NT2/D1 (cell line): ENCODE measurements around the gene SPCS2.
"Not testable (repeated sequence)": the region's sequence is repeated elsewhere in the genome, so short reads cannot be mapped to it uniquely, and the experiment has no call there.

Source experiments
- DNase-seq: peaks from one replicate; pipeline ENCODE4 v3.0.0-alpha.2; 2011; ENCODE audit warnings: low read depth, low spot score
- H3K27me3 ChIP-seq: 2 replicates; pipeline ENCODE4 v1.6.0; 2011; ENCODE audit warnings: mild to moderate bottlenecking; ENCODE audit not compliant: insufficient read length, insufficient read depth
- H3K36me3 ChIP-seq: 2 replicates; pipeline ENCODE4 v1.6.1; 2011; ENCODE audit warnings: mild to moderate bottlenecking, low read length, mixed read lengths; ENCODE audit not compliant: insufficient read depth, insufficient read length
- H3K4me1 ChIP-seq: 2 replicates; pipeline ENCODE4 v1.5.1; 2011; ENCODE audit not compliant: insufficient read depth, insufficient read length
- H3K4me3 ChIP-seq: 2 replicates; pipeline ENCODE4 v1.5.1; 2011; ENCODE audit warnings: low read depth; ENCODE audit not compliant: insufficient read length
- H3K9ac ChIP-seq: 2 replicates; pipeline ENCODE4 v1.6.0; 2011; ENCODE audit warnings: low read depth; ENCODE audit not compliant: insufficient read length
- H3K9me3 ChIP-seq: 2 replicates; pipeline ENCODE4 v1.5.1; 2011; ENCODE audit warnings: mild to moderate bottlenecking, low read length; ENCODE audit not compliant: insufficient read depth
- SUZ12 ChIP-seq: IDR thresholded peaks from 2 replicates; pipeline ENCODE4 v1.6.1; 2011; ENCODE audit not compliant: insufficient read length, insufficient read depth; ENCODE audit errors: extremely low read depth
- YY1 ChIP-seq: IDR thresholded peaks from 2 replicates; pipeline ENCODE4 v1.6.1; 2011; ENCODE audit not compliant: insufficient read length, insufficient read depth
- ZNF274 ChIP-seq: IDR thresholded peaks from 2 replicates; pipeline ENCODE4 v1.6.1; 2011; ENCODE audit warnings: mild to moderate bottlenecking, low read depth, low read length

The SPCS2 gene

GRCh38 chr11:74988541-74989259, 39.6 kb downstream of the SPCS2 start, which contains the start of gene NEU3:
TSS of gene NEU3 (plus strand) at chr11:74988933. CDS start at chr11:74989061, 128 bp downstream.
- H3K27me3 ChIP-seq: no peaks in the 10 kb centered on the region
- no peaks in the 10 kb centered on the region for H3K4me1 ChIP-seq
- peaks cover 3% of the 10 kb centered on the region for H3K36me3 ChIP-seq
- TF ChIP-seq YY1 (no peak), ZNF274 (no peak), SUZ12 (no peak)
- peak within 1 kb of the TSS; percentile 71 for H3K4me3 ChIP-seq
- peak within 1 kb of the TSS; percentile 85 for H3K9ac ChIP-seq
- DNase-seq: peak; percentile 61
- H3K9me3 ChIP-seq: no peaks in the 10 kb centered on the region

DNA sequence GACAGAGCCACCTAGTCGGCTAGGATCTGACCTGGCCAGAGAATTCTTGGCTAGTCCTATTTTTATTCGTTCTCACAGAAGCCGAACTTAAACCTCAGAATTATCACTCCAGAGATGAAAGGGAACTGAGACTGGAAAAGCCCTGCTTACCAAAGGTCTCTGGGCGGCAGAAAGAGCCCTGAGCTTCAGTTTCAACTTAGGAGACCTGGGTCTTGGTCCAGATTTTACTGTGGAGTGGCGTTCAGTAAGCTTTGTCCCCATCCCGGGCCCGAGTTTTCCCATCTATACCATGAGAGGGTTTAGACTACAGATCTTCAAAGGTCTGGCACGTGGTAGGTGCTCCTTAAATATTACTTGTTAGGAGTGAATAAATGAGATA, 40.2 kb downstream of the SPCS2 start:
- H3K4me1 ChIP-seq: no peaks in the 10 kb centered on the region
- H3K9me3 ChIP-seq: no peaks in the 10 kb centered on the region
- peak overlapping the region; percentile 85 for H3K9ac ChIP-seq
- H3K36me3 ChIP-seq: peaks cover 3% of the 10 kb centered on the region
- H3K4me3 ChIP-seq: peak overlapping the region; percentile 71
- H3K27me3 ChIP-seq: no peaks in the 10 kb centered on the region
- no peak for DNase-seq
- TF ChIP-seq ZNF274 (no peak), SUZ12 (no peak), YY1 (no peak)

- not testable (repeated sequence) for H3K27me3 ChIP-seq, H3K4me3 ChIP-seq, H3K9me3 ChIP-seq, H3K9ac ChIP-seq, H3K4me1 ChIP-seq, DNase-seq
- peaks cover 11% of the 10 kb centered on the region for H3K36me3 ChIP-seq
Measured at GRCh38 chr11:74990150-74990549, 41.1 kb downstream of the SPCS2 start.

- peaks cover 18% of the 10 kb centered on the region for H3K36me3 ChIP-seq
Measured at GRCh38 chr11:74990941-74991340, 41.9 kb downstream of the SPCS2 start.

DNA sequence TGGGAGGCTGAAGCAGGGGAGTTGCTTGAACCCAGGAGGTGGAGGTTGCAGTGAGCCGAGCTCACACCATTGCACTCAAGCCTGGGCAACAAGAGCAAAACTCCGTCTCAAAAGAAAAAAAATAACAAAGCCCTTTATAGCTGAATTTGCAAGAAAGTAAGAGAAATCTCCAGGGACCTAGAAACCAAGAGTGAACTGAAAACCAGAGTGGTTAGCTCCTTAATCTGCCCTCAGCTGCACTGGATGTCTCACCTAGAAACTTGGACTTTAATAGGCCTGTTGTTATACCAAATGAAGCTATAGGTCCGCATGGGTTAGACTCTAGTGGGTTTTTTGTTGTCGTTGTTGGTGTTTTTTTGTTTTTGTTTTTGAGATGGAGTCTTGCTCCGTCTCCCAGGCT, 43.8 kb downstream of the SPCS2 start:
- Histone ChIP-seq H3K36me3 (peaks cover 23% of the 10 kb centered on the region), H3K9me3 (no peaks in the 10 kb centered on the region), H3K9ac (no peak overlapping the region), H3K4me3 (no peak overlapping the region), H3K27me3 (no peaks in the 10 kb centered on the region), H3K4me1 (no peaks in the 10 kb centered on the region)
- no peak for DNase-seq
- no peak for TF ChIP-seq SUZ12
- no peak for TF ChIP-seq ZNF274
- no peak for TF ChIP-seq YY1

More at GRCh38 chr11:74990941-74991340, 41.9 kb downstream of the SPCS2 start:
- no peak for TF ChIP-seq ZNF274
- no peak for TF ChIP-seq SUZ12
- no peak for TF ChIP-seq YY1
- Histone ChIP-seq H3K9me3 (no peaks in the 10 kb centered on the region), H3K4me3 (no peak overlapping the region), H3K9ac (no peak overlapping the region), H3K27me3 (no peaks in the 10 kb centered on the region), H3K4me1 (no peaks in the 10 kb centered on the region)
- no peak for DNase-seq

GRCh38 chr11:75000975-75001354, 51.9 kb downstream of the SPCS2 start:
- TF ChIP-seq SUZ12 (no peak), ZNF274 (no peak), YY1 (no peak)
- Histone ChIP-seq H3K9ac (no peak overlapping the region), H3K9me3 (no peaks in the 10 kb centered on the region), H3K27me3 (no peaks in the 10 kb centered on the region), H3K4me1 (no peaks in the 10 kb centered on the region), H3K4me3 (no peak overlapping the region), H3K36me3 (peaks cover 19% of the 10 kb centered on the region)
- DNase-seq: no peak

DNA sequence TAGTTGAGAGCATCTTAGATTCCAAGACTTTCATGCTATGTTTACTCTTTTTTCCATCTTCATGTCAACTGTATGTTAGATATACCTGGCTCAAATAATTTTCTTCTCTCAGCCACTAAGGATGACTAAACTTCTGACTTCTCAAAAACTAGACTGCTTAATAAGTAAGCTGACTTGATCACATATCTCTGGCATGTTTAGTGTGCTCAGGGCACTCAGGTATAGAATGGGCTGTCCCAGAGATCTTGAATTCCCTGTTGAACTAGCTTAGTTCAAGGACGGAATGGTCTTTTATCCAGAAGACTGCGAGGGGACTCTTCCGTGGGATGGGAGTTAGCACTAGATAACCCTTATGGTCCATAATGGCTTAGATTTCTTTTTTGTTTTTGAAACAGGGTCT, 52.6 kb downstream of the SPCS2 start:
- TF ChIP-seq ZNF274: no peak
- TF ChIP-seq SUZ12: no peak
- TF ChIP-seq YY1: no peak
- Histone ChIP-seq H3K9ac (no peak overlapping the region), H3K36me3 (peaks cover 25% of the 10 kb centered on the region), H3K9me3 (no peaks in the 10 kb centered on the region), H3K4me1 (no peaks in the 10 kb centered on the region), H3K27me3 (no peaks in the 10 kb centered on the region), H3K4me3 (no peak overlapping the region)
- no peak for DNase-seq

DNA sequence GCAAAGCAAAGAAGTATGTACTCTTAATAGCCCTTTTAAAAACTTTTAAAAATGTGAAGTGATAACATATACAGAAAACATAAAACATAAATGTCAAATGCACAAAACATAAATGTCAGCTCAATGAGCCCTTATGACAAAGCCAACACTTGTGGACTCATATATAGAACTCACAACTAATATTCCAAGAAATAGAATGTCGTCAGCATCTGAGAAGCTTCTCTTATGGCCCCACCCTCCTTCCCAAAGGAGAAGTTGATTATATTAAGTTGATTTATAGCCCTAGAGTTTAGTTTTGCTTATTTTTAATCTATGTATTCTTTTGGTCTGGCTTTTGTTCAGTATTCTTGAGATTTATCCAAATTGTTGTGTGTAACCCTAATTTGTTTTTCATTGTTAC, 53.5 kb downstream of the SPCS2 start:
- no peak overlapping the region for H3K4me3 ChIP-seq
- DNase-seq: no peak
- no peak overlapping the region for H3K9ac ChIP-seq
- no peaks in the 10 kb centered on the region for H3K4me1 ChIP-seq
- H3K27me3 ChIP-seq: no peaks in the 10 kb centered on the region
- peaks cover 27% of the 10 kb centered on the region for H3K36me3 ChIP-seq
- H3K9me3 ChIP-seq: no peaks in the 10 kb centered on the region
- TF ChIP-seq SUZ12 (no peak), ZNF274 (no peak), YY1 (no peak)
